Testis (tissue), 3 donors: ENCODE data around the gene KHDRBS2. TPM values are rescaled to one million over a fixed set of nuclear protein-coding genes. Genes with fewer than 3 reads are reported as not detected.

Experiments used
- DNase-seq: peaks from one replicate; pipeline ENCODE4 v3.0.0-alpha.2; 2019
- H3K27ac ChIP-seq, 2 donors: fragments of 200-600 bp; sonication (generic); one replicate each; pipeline ENCODE4 v1.5.1; 2019
- H3K27me3 ChIP-seq: fragments of 200-600 bp; sonication (generic); one replicate; pipeline ENCODE4 v1.5.1; 2019
- H3K36me3 ChIP-seq: fragments of 200-600 bp; sonication (generic); one replicate; pipeline ENCODE4 v1.5.1; 2017; ENCODE audit warnings: low read depth; ENCODE audit errors: missing control alignments
- H3K4me1 ChIP-seq: fragments of 200-600 bp; sonication (generic); one replicate; pipeline ENCODE4 v1.5.1; 2019
- H3K4me3 ChIP-seq, 2 donors: fragments of 200-600 bp; sonication (generic); one replicate each; pipeline ENCODE4 v1.5.1; 2017 to 2019
- H3K9me3 ChIP-seq: fragments of 200-600 bp; sonication (generic); one replicate; pipeline ENCODE4 v1.5.1; 2017
- CTCF ChIP-seq, 3 experiments: fragments of 450-650 bp in 2 of 3; fragments of 200-600 bp in 1 of 3; sonication (generic) in 1 of 3; IDR thresholded peaks; one replicate each; pipeline ENCODE4 v1.5.1; 2016 to 2019; ENCODE audit warnings: antibody characterized with exemption in 3 of 3, mild to moderate bottlenecking in 2 of 3, moderate library complexity in 1 of 3
- POLR2A ChIP-seq: fragments of 450-650 bp; IDR thresholded peaks from one replicate; pipeline ENCODE4 v1.6.1; 2017; ENCODE audit warnings: antibody characterized with exemption, mild to moderate bottlenecking, moderate library complexity
- WGBS, 2 donors: methylation state at CpG; one replicate each; pipeline ENCODE4 v1.1.5; 2018; 5-methylcytosine and 5-hydroxymethylcytosine counted together
- intact Hi-C: fragments of 100-400 bp; cut with DNase I; formaldehyde crosslinking; loops from one replicate; pipeline ENCODE4 v1.15.1; 2023; ENCODE audit warnings: low total_unique reads
- polyA plus RNA-seq: library from polyadenylated mRNA; stranded (reverse); fragments of 350-450 nt; fragmentation: Illumina TruSeq; extraction: RNeasy Lipid Tissue Mini Kit (QIAGEN cat#74804); gene quantifications from one replicate; pipeline ENCODE4 v1.2.3, GENCODE V29; 2014; ENCODE audit warnings: low read depth, low replicate concordance; ENCODE audit not compliant: insufficient read depth
- total RNA-seq, 2 donors: library from RNA; depleted of rRNA; stranded (reverse); fragments of >200 nt; gene quantifications; one replicate each; pipeline ENCODE4 v1.2.3, GENCODE V29; 2016

The KHDRBS2 gene
- total and polyA plus RNA-seq, 3 donors from 2014 or later = 0.26 to 2.0 (median 1.8) TPM

DNA sequence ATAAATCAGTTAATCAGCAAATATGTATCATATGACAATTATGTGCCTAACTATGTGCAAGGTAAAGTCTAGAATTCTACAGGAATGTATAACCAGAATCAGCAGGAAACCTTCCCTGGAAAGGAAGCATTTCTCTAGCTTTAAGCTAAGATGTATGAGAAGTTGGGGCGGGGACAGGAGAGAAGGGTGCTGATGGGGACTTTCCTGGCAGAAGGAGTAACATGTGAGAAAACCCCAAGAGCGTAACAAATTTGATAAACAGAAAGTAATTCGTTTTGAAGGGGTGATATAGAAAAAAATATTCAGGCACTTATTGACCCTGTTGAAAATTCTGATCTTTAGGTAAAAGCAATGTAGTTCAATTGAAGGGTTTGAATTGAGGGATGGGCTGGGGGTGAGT is 226.1 kb downstream of the KHDRBS2 start:
- TF ChIP-seq POLR2A = no peak
- TF ChIP-seq CTCF (IDR thresholded peaks at IDR 0.05) = no peak
- no peaks in the 10 kb centered on the region for H3K27me3 ChIP-seq
- WGBS, 2 donors = 79 to 80% methylated on average over 3 of the region's 3 CpGs
- H3K27ac ChIP-seq = no peak overlapping the region
- H3K36me3 ChIP-seq = no peaks in the 10 kb centered on the region
- no peaks in the 10 kb centered on the region for H3K4me1 ChIP-seq
- no peaks in the 10 kb centered on the region for H3K9me3 ChIP-seq
- no peak for DNase-seq
- intact Hi-C loops = no loop called here
- H3K4me3 ChIP-seq = no peak overlapping the region

DNA sequence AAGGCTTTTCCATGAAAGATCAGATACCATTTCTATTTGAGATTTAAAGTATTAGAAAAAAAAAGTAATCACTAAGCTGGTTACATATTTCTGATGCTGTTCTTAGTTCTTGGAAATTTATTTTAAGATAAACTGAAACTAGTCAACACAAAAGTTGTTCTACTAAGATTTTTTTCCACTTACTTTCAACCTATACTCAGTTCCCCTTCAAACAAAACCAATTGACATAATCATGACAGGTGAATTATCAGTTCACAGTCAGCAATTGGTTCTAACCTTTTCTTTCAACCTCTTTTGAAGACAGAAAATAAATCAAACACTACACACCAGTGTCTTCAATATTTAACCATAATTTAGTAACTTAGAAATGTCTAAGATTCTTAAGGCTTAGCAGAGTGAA is 228.7 kb downstream of the KHDRBS2 start:
- no peaks in the 10 kb centered on the region for H3K4me1 ChIP-seq
- TF ChIP-seq CTCF (IDR thresholded peaks at IDR 0.05) (no peak), POLR2A (no peak)
- intact Hi-C loops = no loop called here
- no peaks in the 10 kb centered on the region for H3K9me3 ChIP-seq
- H3K27me3 ChIP-seq = no peaks in the 10 kb centered on the region
- H3K36me3 ChIP-seq = no peaks in the 10 kb centered on the region
- no peak overlapping the region for H3K27ac ChIP-seq
- no peak for DNase-seq
- H3K4me3 ChIP-seq = no peak overlapping the region

- Histone ChIP-seq H3K4me1 (no peaks in the 10 kb centered on the region), H3K27ac (no peak overlapping the region), H3K36me3 (no peaks in the 10 kb centered on the region), H3K4me3 (no peak overlapping the region), H3K9me3 (no peaks in the 10 kb centered on the region), H3K27me3 (no peaks in the 10 kb centered on the region)
- DNase-seq = no peak
- WGBS, 2 donors = 85 to 91% methylated on average over 2 of the region's 2 CpGs
- TF ChIP-seq POLR2A (no peak), CTCF (IDR thresholded peaks at IDR 0.05) (no peak)
- intact Hi-C loops = no loop called here
These were observed 240.5 kb downstream of the KHDRBS2 start for GRCh38 chr6:62045502-62045901.

- TF ChIP-seq POLR2A (no peak), CTCF (IDR thresholded peaks at IDR 0.05) (no peak)
- Histone ChIP-seq H3K4me3 (no peak overlapping the region), H3K27me3 (no peaks in the 10 kb centered on the region), H3K27ac (no peak overlapping the region), H3K4me1 (no peaks in the 10 kb centered on the region), H3K9me3 (no peaks in the 10 kb centered on the region), H3K36me3 (no peaks in the 10 kb centered on the region)
- intact Hi-C loops = no loop called here
- DNase-seq = no peak
These were observed 242.9 kb downstream of the KHDRBS2 start for GRCh38 chr6:62043084-62043483.

DNA sequence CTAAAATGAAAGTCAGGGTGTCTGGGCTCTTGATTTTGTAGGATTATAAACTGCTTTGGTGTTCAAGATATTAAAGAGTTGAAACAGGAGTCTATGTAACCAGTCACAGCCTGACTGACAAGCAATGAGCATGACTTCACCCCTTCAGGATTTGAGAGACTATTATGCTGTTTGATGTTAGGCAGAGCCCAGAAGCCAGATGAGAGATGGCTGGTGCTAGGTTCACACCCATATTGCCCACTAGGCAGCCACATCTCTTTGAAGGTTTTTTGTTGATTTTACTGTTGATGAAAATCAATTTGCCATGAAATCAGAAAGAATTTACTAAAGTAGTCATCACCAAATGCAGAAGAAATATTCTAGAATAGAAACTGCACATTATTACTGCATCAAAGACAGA is 243.6 kb downstream of the KHDRBS2 start:
- Histone ChIP-seq H3K4me1 (no peaks in the 10 kb centered on the region), H3K4me3 (no peak overlapping the region), H3K36me3 (no peaks in the 10 kb centered on the region), H3K27me3 (no peaks in the 10 kb centered on the region), H3K9me3 (no peaks in the 10 kb centered on the region), H3K27ac (no peak overlapping the region)
- intact Hi-C loops = no loop called here
- TF ChIP-seq CTCF (IDR thresholded peaks at IDR 0.05) (no peak), POLR2A (no peak)
- no peak for DNase-seq
